H1 (cell line): ENCODE data around the gene OR11H7. TPM values are rescaled to one million over a fixed set of nuclear protein-coding genes. Genes with fewer than 3 reads are reported as not detected.

Experiments
- CTCF ChIA-PET: fragments of 300-600 bp; sonication (Branson Sonifier 250); formaldehyde crosslinking; loops from one replicate; lab custom pipeline; 2021; ENCODE audit not compliant: partially characterized antibody; lab: Charles Lee
- POLR2A ChIA-PET: fragments of 300-600 bp; sonication (Branson Sonifier 250); formaldehyde crosslinking; loops from one replicate; lab custom pipeline; 2021; ENCODE audit warnings: inconsistent platforms; ENCODE audit not compliant: partially characterized antibody; lab: Charles Lee
- DNase-seq, 2 experiments: peaks; one replicate each; pipeline versions ENCODE4 v3.0.0 to v3.0.0-alpha.2; 2010 to 2022; ENCODE audit warnings: low spot score in 2 of 2, low read depth in 1 of 2, mixed read lengths in 1 of 2
- FAIRE-seq: peaks from 2 replicates; lab custom pipeline; 2011; peaks lifted over from hg19 to GRCh38; lab: Jason Lieb, UNC
- H2AFZ ChIP-seq: 2 replicates; pipeline ENCODE4 v1.8.1; 2012; ENCODE audit warnings: low read length, inconsistent platforms
- H2AK5ac ChIP-seq: 2 replicates; pipeline ENCODE4 v1.6.1; 2013; ENCODE audit warnings: low read depth, low read length
- H2BK120ac ChIP-seq: replicated peaks from 2 replicates; pipeline ENCODE3; 2013; ENCODE audit warnings: low read depth, low read length, inconsistent platforms
- H2BK12ac ChIP-seq: 2 replicates; pipeline ENCODE4 v1.6.1; 2013; ENCODE audit warnings: low read depth, low read length
- H2BK15ac ChIP-seq: 2 replicates; pipeline ENCODE4 v1.6.1; 2013; ENCODE audit warnings: low read length
- H2BK20ac ChIP-seq: 2 replicates; pipeline ENCODE4 v1.6.1; 2013; ENCODE audit warnings: low read length
- H2BK5ac ChIP-seq: 2 replicates; pipeline ENCODE4 v1.6.1; 2013; ENCODE audit warnings: low read depth, low read length
- H3K14ac ChIP-seq: 2 replicates; pipeline ENCODE4 v1.6.1; 2013; ENCODE audit warnings: inconsistent platforms; ENCODE audit not compliant: insufficient read length
- H3K18ac ChIP-seq: 2 replicates; pipeline ENCODE4 v1.6.1; 2013; ENCODE audit warnings: low read length; ENCODE audit errors: extremely low read depth
- H3K23ac ChIP-seq: 2 replicates; pipeline ENCODE4 v1.6.1; 2013; ENCODE audit warnings: inconsistent platforms; ENCODE audit not compliant: insufficient read length
- H3K23me2 ChIP-seq: 2 replicates; pipeline ENCODE4 v1.6.1; 2013; ENCODE audit warnings: low read depth, low read length
- H3K27ac ChIP-seq: 2 replicates; pipeline ENCODE4 v1.6.1; 2011; ENCODE audit warnings: low read depth, low read length, inconsistent platforms
- H3K27me3 ChIP-seq, 4 experiments: replicated peaks in 1 of 4; 1 replicate in 1 of 4; 2 replicates in 3 of 4; pipeline versions ENCODE4 v1.6.1 to v1.8.1; 2011 to 2013; ENCODE audit warnings: low read length in 3 of 4, mild to moderate bottlenecking in 3 of 4, inconsistent platforms in 2 of 4, mixed read lengths in 2 of 4, moderate library complexity in 1 of 4; ENCODE audit not compliant: control insufficient read depth in 3 of 4, insufficient read depth in 3 of 4; ENCODE audit errors: extremely low read depth in 1 of 4
- H3K36me3 ChIP-seq, 4 experiments: 2 replicates each; pipeline versions ENCODE4 v1.6.1 to v1.8.1; 2011 to 2013; ENCODE audit warnings: mild to moderate bottlenecking in 4 of 4, low read length in 3 of 4, moderate library complexity in 2 of 4, control low read depth in 1 of 4, inconsistent platforms in 1 of 4; ENCODE audit not compliant: insufficient read depth in 4 of 4, control insufficient read depth in 2 of 4
- H3K4ac ChIP-seq: replicated peaks from 2 replicates; pipeline ENCODE3; 2013; ENCODE audit warnings: low read length, low read depth, mixed read lengths, inconsistent platforms; ENCODE audit not compliant: insufficient read length
- H3K4me1 ChIP-seq, 4 experiments: replicated peaks in 1 of 4; 1 replicate in 1 of 4; 2 replicates in 3 of 4; pipeline versions ENCODE4 v1.6.1 to v1.8.1; 2011 to 2013; ENCODE audit warnings: low read length in 3 of 4, inconsistent platforms in 2 of 4, mixed read lengths in 1 of 4; ENCODE audit not compliant: insufficient read depth in 4 of 4, control insufficient read depth in 3 of 4
- H3K4me2 ChIP-seq, 2 experiments: 2 replicates each; pipeline versions ENCODE4 v1.6.1 to v1.8.1; 2011 to 2013; ENCODE audit warnings: low read depth in 2 of 2, low read length in 2 of 2, control low read depth in 1 of 2, inconsistent platforms in 1 of 2, mild to moderate bottlenecking in 1 of 2; ENCODE audit not compliant: insufficient read depth in 1 of 2
- H3K4me3 ChIP-seq, 4 experiments: fragments of 200-600, 300-600 bp in 1 of 4; sonication (generic), shearing (Covaris generic), sonication (Bioruptor Twin) in 1 of 4; 2 replicates each; pipeline versions ENCODE4 v1.5.1 to v1.8.1; 2011 to 2016; ENCODE audit warnings: low read length in 4 of 4, low read depth in 3 of 4, control low read depth in 2 of 4, inconsistent platforms in 2 of 4, mild to moderate bottlenecking in 2 of 4, mixed read lengths in 1 of 4, moderate library complexity in 1 of 4; ENCODE audit not compliant: insufficient read depth in 2 of 4; ENCODE audit errors: extremely low read depth in 1 of 4
- H3K56ac ChIP-seq: replicated peaks from 2 replicates; pipeline ENCODE3; 2013; ENCODE audit warnings: low read depth, mild to moderate bottlenecking, mixed read lengths, low read length, inconsistent platforms; ENCODE audit not compliant: insufficient read length
- H3K79me1 ChIP-seq: 2 replicates; pipeline ENCODE4 v1.6.1; 2013; ENCODE audit warnings: low read depth, low read length, control low read depth
- H3K79me2 ChIP-seq, 2 experiments: 2 replicates each; pipeline versions ENCODE4 v1.6.1 to v1.8.1; 2012 to 2013; ENCODE audit warnings: low read length in 2 of 2, mild to moderate bottlenecking in 2 of 2, inconsistent platforms in 1 of 2; ENCODE audit not compliant: insufficient read depth in 2 of 2, control insufficient read depth in 1 of 2
- H3K9ac ChIP-seq, 4 experiments: replicated peaks in 1 of 4; 1 replicate in 1 of 4; 2 replicates in 3 of 4; pipeline versions ENCODE4 v1.6.1 to v1.8.1; 2011 to 2013; ENCODE audit warnings: low read depth in 3 of 4, low read length in 3 of 4, control low read depth in 2 of 4, mild to moderate bottlenecking in 2 of 4, moderate library complexity in 2 of 4, inconsistent platforms in 1 of 4; ENCODE audit errors: extremely low read depth in 1 of 4
- H3K9me3 ChIP-seq, 2 experiments: 2 replicates each; pipeline versions ENCODE4 v1.6.1 to v1.8.1; 2012 to 2013; ENCODE audit warnings: mild to moderate bottlenecking in 2 of 2, moderate library complexity in 2 of 2, control low read depth in 1 of 2, inconsistent platforms in 1 of 2, low read depth in 1 of 2, low read length in 1 of 2, mixed read lengths in 1 of 2; ENCODE audit not compliant: insufficient read depth in 2 of 2
- H4K20me1 ChIP-seq, 2 experiments: replicated peaks in 1 of 2; 2 replicates each; pipeline versions ENCODE3 to v1.8.1; 2011 to 2013; ENCODE audit warnings: inconsistent platforms in 2 of 2, low read length in 2 of 2, mild to moderate bottlenecking in 1 of 2; ENCODE audit not compliant: insufficient read depth in 2 of 2, control insufficient read depth in 1 of 2
- H4K5ac ChIP-seq: 2 replicates; pipeline ENCODE4 v1.6.1; 2013; ENCODE audit warnings: low read length, low read depth, mixed read lengths, inconsistent platforms; ENCODE audit not compliant: insufficient read length
- H4K8ac ChIP-seq: 2 replicates; pipeline ENCODE4 v1.8.0; 2013; ENCODE audit warnings: mild to moderate bottlenecking, moderate library complexity, low read length, inconsistent platforms; ENCODE audit not compliant: insufficient read depth; ENCODE audit errors: extremely low read depth
- H4K91ac ChIP-seq: replicated peaks from 2 replicates; pipeline ENCODE3; 2013; ENCODE audit warnings: low read length, mixed read lengths, inconsistent platforms; ENCODE audit not compliant: insufficient read length
- ZNF274 ChIP-seq: IDR thresholded peaks from 2 replicates; pipeline ENCODE4 v1.7.0; 2012; ENCODE audit warnings: low read length, borderline replicate concordance; ENCODE audit errors: extremely low read depth
- WGBS, 2 experiments: shearing (Covaris generic) in 1 of 2; methylation state at CpG; one replicate each; pipeline versions ENCODE4 v1.1.6 to v1.1.7; 2013 to 2015; ENCODE audit warnings: low lambda C conversion rate in 2 of 2, mixed read lengths in 2 of 2, inconsistent platforms in 1 of 2, low coverage in 1 of 2, missing lambda C conversion rate in 1 of 2; ENCODE audit not compliant: insufficient replicate concordance in 2 of 2, insufficient coverage in 1 of 2, insufficient read length in 1 of 2; ENCODE audit errors: extremely low coverage in 1 of 2, missing lambda C conversion rate in 1 of 2; 5-methylcytosine and 5-hydroxymethylcytosine counted together
- polyA plus RNA-seq, 7 experiments: library from polyadenylated mRNA; depleted of rRNA in 3 of 7; stranded (reverse) in 5 of 7; unstranded in 2 of 7; fragments of >200 nt in 5 of 7; fragments of 200-250 nt in 2 of 7; gene quantifications; 1 replicate in 5 of 7; 2 replicates in 1 of 7; 4 replicates in 1 of 7; pipeline versions ENCODE4 v1.2.1 to v1.2.3, GENCODE V29; 2011 to 2013; ENCODE audit warnings: missing spikeins in 2 of 7, mixed read lengths in 2 of 7
- total RNA-seq: library from RNA; stranded (reverse); fragmentation: NEBNext Ultra II Directional; extraction: Animal tissue kit (Norgen Biotek cat#: 25700); gene quantifications from 2 replicates; pipeline ENCODE4 v1.2.1, GENCODE V29; 2021

Gene OR11H7
- total and polyA plus RNA-seq, 2 of the 8 experiments (the other 6 are each of a cell fraction or from before 2014, with no cell fraction given): not detected

GRCh38 chr14:20179880-20180279 is 48.9 kb upstream of the OR11H7 start:
- H2BK12ac ChIP-seq: no peak overlapping the region
- no peak overlapping the region for H3K23ac ChIP-seq
- H3K79me1 ChIP-seq: no peaks in the 10 kb centered on the region
- H3K18ac ChIP-seq: no peak overlapping the region
- no peak for DNase-seq
- peaks cover 2% of the 10 kb centered on the region; the same call in 1 of the 2 replicates for H3K23me2 ChIP-seq
- H2BK15ac ChIP-seq: no peak overlapping the region
- no peaks in the 10 kb centered on the region for H3K79me2 ChIP-seq
- no peak overlapping the region for H4K8ac ChIP-seq
- no peak overlapping the region for H2BK5ac ChIP-seq
- no peak overlapping the region for H2BK120ac ChIP-seq
- 81% methylated on average over 2 of the region's 2 CpGs; no CpG with 5 or more reads in 1 of the 2 experiments for WGBS, 2 experiments
- no peak for FAIRE-seq
- no peak overlapping the region for H3K4ac ChIP-seq
- H4K20me1 ChIP-seq: no peaks in the 10 kb centered on the region
- ChIA-PET POLR2A (no interaction called here), CTCF (no interaction called here)
- no peaks in the 10 kb centered on the region for H3K4me1 ChIP-seq
- H3K56ac ChIP-seq: no peak overlapping the region
- no peak for TF ChIP-seq ZNF274
- H3K4me2 ChIP-seq: no peak overlapping the region
- no peak overlapping the region for H3K9ac ChIP-seq
- no peak overlapping the region for H3K27ac ChIP-seq
- H3K27me3 ChIP-seq: no peaks in the 10 kb centered on the region
- no peak overlapping the region for H2BK20ac ChIP-seq
- H3K9me3 ChIP-seq: peaks cover 66 to 70% of the 10 kb centered on the region in 2 experiments
- no peak overlapping the region for H3K14ac ChIP-seq
- no peak overlapping the region for H2AFZ ChIP-seq
- no peak overlapping the region for H3K4me3 ChIP-seq
- H3K36me3 ChIP-seq: no peaks in the 10 kb centered on the region
- H2AK5ac ChIP-seq: no peak overlapping the region
- H4K5ac ChIP-seq: no peak overlapping the region
- no peak overlapping the region for H4K91ac ChIP-seq
